Cardiac muscle cell (in vitro differentiated cells and primary cell): Measurements from ENCODE around the gene TOP3A. TPM values are rescaled to one million over a fixed set of nuclear protein-coding genes. Genes with fewer than 3 reads are reported as not detected.

Experiments used
- DNase-seq, 2 donors: peaks; one replicate each; pipeline versions ENCODE4 v3.0.0 to v3.0.0-alpha.2; 2010 to 2017; ENCODE audit warnings: low read depth in 1 of 2, low spot score in 1 of 2
- H3K27ac ChIP-seq: fragments of 200-600 bp; sonication (generic); 2 replicates; pipeline ENCODE4 v1.5.1; 2016
- H3K27me3 ChIP-seq: fragments of 200-600 bp; sonication (generic); 2 replicates; pipeline ENCODE4 v1.6.0; 2016; ENCODE audit warnings: control low read depth
- H3K36me3 ChIP-seq: fragments of 200-600 bp; sonication (generic); 2 replicates; pipeline ENCODE4 v1.5.1; 2016; ENCODE audit warnings: control low read depth
- H3K4me1 ChIP-seq: fragments of 200-600 bp; sonication (generic); 2 replicates; pipeline ENCODE4 v1.8.1; 2017; ENCODE audit warnings: low read depth, mild to moderate bottlenecking, mixed run types
- H3K4me3 ChIP-seq: fragments of 200-600 bp; sonication (generic); 2 replicates; pipeline ENCODE4 v1.5.1; 2016; ENCODE audit warnings: mild to moderate bottlenecking
- H3K9me3 ChIP-seq: fragments of 200-600 bp; sonication (generic); 2 replicates; pipeline ENCODE4 v1.5.1; 2017; ENCODE audit warnings: low read depth, mild to moderate bottlenecking, control low read depth
- CTCF ChIP-seq: IDR thresholded peaks from 2 replicates; pipeline ENCODE4 v1.5.1; 2012; ENCODE audit warnings: low read depth, mild to moderate bottlenecking, low read length
- polyA plus RNA-seq: library from polyadenylated mRNA; unstranded; fragments of >200 nt; fragmentation: Nextera tagmentation; extraction: Ambion mirVana; gene quantifications from 2 replicates; pipeline ENCODE4 v1.2.1, GENCODE V29; 2016
- total RNA-seq: library from RNA; depleted of rRNA; stranded (reverse); fragments of >200 nt; gene quantifications from 2 replicates; pipeline ENCODE4 v1.2.3, GENCODE V29; 2016

TOP3A gene
- 31.0 and 40.1 TPM in 2 replicates for total RNA-seq
- polyA plus RNA-seq = 22.7 and 26.5 TPM in 2 replicates

GRCh38 chr17:18314731-18315561 lies at the start of gene TOP3A, which contains the start of gene SMCR8:
TOP3A (minus strand) TSS chr17:18314994; CDS start chr17:18314778, 216 bp downstream.
SMCR8 (plus strand) TSS chr17:18315293; CDS start chr17:18315790, 497 bp downstream.
- Histone ChIP-seq H3K27me3 (no peaks in the 10 kb centered on the region), H3K36me3 (peaks cover 4% of the 10 kb centered on the region), H3K9me3 (no peaks in the 10 kb centered on the region), H3K4me1 (peaks cover 19% of the 10 kb centered on the region), H3K27ac (peak within 1 kb of the TSS; percentile 99), H3K4me3 (peak within 1 kb of the TSS; percentile 85)
- peak; percentile 96 to 99 for DNase-seq
- no peak for TF ChIP-seq CTCF

- no peak for TF ChIP-seq CTCF
- no peak overlapping the region for H3K27ac ChIP-seq
These were observed 49.4 kb upstream of the TOP3A start for GRCh38 chr17:18364166-18364565.

GRCh38 chr17:18363101-18364049 lies 48.6 kb upstream of the TOP3A start, which contains the start of gene SHMT1:
SHMT1 (minus strand) TSS chr17:18363550; CDS start chr17:18355981, 7,569 bp downstream.
- Histone ChIP-seq H3K4me1 (no peaks in the 10 kb centered on the region), H3K27me3 (no peaks in the 10 kb centered on the region), H3K9me3 (no peaks in the 10 kb centered on the region), H3K36me3 (peaks cover 2% of the 10 kb centered on the region), H3K27ac (no peak within 1 kb of the TSS), H3K4me3 (peak within 1 kb of the TSS; percentile 50)
- no peak for TF ChIP-seq CTCF
- DNase-seq = peak; percentile 92 to 97

More at GRCh38 chr17:18364166-18364565, 49.4 kb upstream of the TOP3A start:
- Histone ChIP-seq H3K27me3 (no peaks in the 10 kb centered on the region), H3K4me3 (no peak overlapping the region), H3K9me3 (no peaks in the 10 kb centered on the region), H3K36me3 (no peaks in the 10 kb centered on the region), H3K4me1 (no peaks in the 10 kb centered on the region)
- DNase-seq = no peak

GRCh38 chr17:18362698-18363100 lies 47.9 kb upstream of the TOP3A start:
- no peak for TF ChIP-seq CTCF
- H3K36me3 ChIP-seq = peaks cover 3% of the 10 kb centered on the region
- no peaks in the 10 kb centered on the region for H3K9me3 ChIP-seq
- DNase-seq = peak; percentile 45 to 57
- H3K27ac ChIP-seq = no peak overlapping the region
- no peaks in the 10 kb centered on the region for H3K27me3 ChIP-seq
- peak overlapping the region; percentile 50 for H3K4me3 ChIP-seq
- no peaks in the 10 kb centered on the region for H3K4me1 ChIP-seq
